SK-N-SH (cell line): Measurements from ENCODE around the gene CBLIF. TPM values are rescaled to one million over a fixed set of nuclear protein-coding genes. Genes with fewer than 3 reads are reported as not detected.

Experiments used
- CTCF ChIA-PET: fragments of 300-600, 350-600 bp; formaldehyde crosslinking; extraction: SDS; loops from one replicate; lab custom pipeline; 2021; lab: Yijun Ruan, JAX
- POLR2A ChIA-PET: fragments of 350-600 bp; sonication (Branson Sonifier 250); formaldehyde crosslinking; extraction: SDS; loops from one replicate; lab custom pipeline; 2020; ENCODE audit warnings: antibody characterized with exemption, inconsistent platforms; lab: Yijun Ruan, JAX
- DNase-seq: peaks from one replicate; pipeline ENCODE4 v3.0.0; 2012
- H2AFZ ChIP-seq: fragments of 200-600 bp; sonication (generic); 2 replicates; pipeline ENCODE4 v1.8.1; 2016; ENCODE audit warnings: antibody characterized with exemption, mild to moderate bottlenecking, low read depth
- H3F3A ChIP-seq: fragments of 200-600 bp; sonication (generic); replicated peaks from 2 replicates; pipeline ENCODE3; 2016; ENCODE audit warnings: antibody characterized with exemption, mild to moderate bottlenecking; ENCODE audit not compliant: insufficient read depth
- H3K27ac ChIP-seq, 2 experiments: fragments of 200-500 bp in 1 of 2; fragments of 200-600 bp in 1 of 2; sonication (Bioruptor generic) in 1 of 2; sonication (generic), shearing (Covaris generic) in 1 of 2; 2 replicates each; pipeline versions ENCODE4 v1.5.1 to v1.6.1; 2014 to 2016; ENCODE audit warnings: low read depth in 2 of 2, inconsistent platforms in 1 of 2, low read length in 1 of 2, mild to moderate bottlenecking in 1 of 2, mixed read lengths in 1 of 2
- H3K27me3 ChIP-seq: fragments of 200-600 bp; sonication (generic), shearing (Covaris generic); 2 replicates; pipeline ENCODE4 v1.6.1; 2016; ENCODE audit warnings: mixed run types; ENCODE audit not compliant: insufficient read depth
- H3K36me3 ChIP-seq, 2 experiments: fragments of 200-500 bp in 1 of 2; fragments of 200-600 bp in 1 of 2; sonication (Bioruptor generic) in 1 of 2; sonication (generic) in 1 of 2; replicated peaks in 1 of 2; 2 replicates each; pipeline versions ENCODE3 to v1.5.1; 2014 to 2016; ENCODE audit warnings: low read length in 1 of 2, mild to moderate bottlenecking in 1 of 2; ENCODE audit not compliant: insufficient read depth in 2 of 2, control insufficient read depth in 1 of 2
- H3K4me1 ChIP-seq, 2 experiments: fragments of 200-500 bp in 1 of 2; fragments of 200-600 bp in 1 of 2; sonication (Bioruptor generic) in 1 of 2; sonication (generic), shearing (Covaris generic) in 1 of 2; 2 replicates each; pipeline versions ENCODE4 v1.5.1 to v1.6.1; 2014 to 2016; ENCODE audit warnings: low read depth in 1 of 2, low read length in 1 of 2, mixed run types in 1 of 2; ENCODE audit not compliant: insufficient read depth in 2 of 2, control insufficient read depth in 1 of 2
- H3K4me2 ChIP-seq: fragments of 200-600 bp; sonication (generic), shearing (Covaris generic); 2 replicates; pipeline ENCODE4 v1.6.1; 2017; ENCODE audit warnings: mixed run types
- H3K4me3 ChIP-seq, 2 experiments: fragments of 200-500 bp in 1 of 2; fragments of 200-600 bp in 1 of 2; sonication (Bioruptor generic) in 1 of 2; sonication (generic), shearing (Covaris generic) in 1 of 2; 2 replicates each; pipeline versions ENCODE4 v1.5.1 to v1.8.1; 2014 to 2016; ENCODE audit warnings: low read depth in 2 of 2, inconsistent platforms in 1 of 2, low read length in 1 of 2, mild to moderate bottlenecking in 1 of 2, mixed read lengths in 1 of 2, moderate library complexity in 1 of 2
- H3K79me2 ChIP-seq: fragments of 200-600 bp; sonication (generic); 2 replicates; pipeline ENCODE4 v1.8.1; 2017; ENCODE audit warnings: mild to moderate bottlenecking; ENCODE audit not compliant: insufficient read depth
- H3K9ac ChIP-seq: fragments of 200-600 bp; sonication (generic); 2 replicates; pipeline ENCODE4 v1.6.1; 2017; ENCODE audit warnings: mixed run types
- H3K9me2 ChIP-seq: fragments of 200-600 bp; sonication (generic); 2 replicates; pipeline ENCODE4 v1.6.1; 2017; ENCODE audit warnings: mixed run types
- H3K9me3 ChIP-seq: fragments of 200-600 bp; sonication (generic); 2 replicates; pipeline ENCODE4 v1.6.1; 2017; ENCODE audit warnings: mixed run types, mild to moderate bottlenecking, moderate library complexity
- H4K20me1 ChIP-seq: fragments of 200-600 bp; sonication (generic); 2 replicates; pipeline ENCODE4 v1.6.1; 2017; ENCODE audit warnings: mild to moderate bottlenecking, mixed run types; ENCODE audit not compliant: insufficient read depth
- CHD2 ChIP-seq: fragments of 150-350 bp; IDR thresholded peaks from 2 replicates; pipeline ENCODE4 v1.6.1; 2018; ENCODE audit warnings: low read length; ENCODE audit not compliant: partially characterized antibody
- ELF1 ChIP-seq: IDR thresholded peaks from 2 replicates; pipeline ENCODE4 v1.4.0; 2012
- EZH2phosphoT487 ChIP-seq: fragments of 200-600 bp; sonication (generic); IDR thresholded peaks from 2 replicates; pipeline ENCODE4 v1.6.1; 2017; ENCODE audit warnings: low read depth, mixed run types, mild to moderate bottlenecking, antibody characterized with exemption, moderate library complexity, borderline replicate concordance
- FOXJ3 ChIP-seq: sonication (generic); formaldehyde crosslinking; IDR thresholded peaks from 2 replicates; pipeline ENCODE4 v1.5.1; 2020; ENCODE audit warnings: mild to moderate bottlenecking, missing genetic modification reagents
- JUND ChIP-seq: IDR thresholded peaks from 2 replicates; pipeline ENCODE4 v1.4.0; 2012
- NFIC ChIP-seq: IDR thresholded peaks from 2 replicates; pipeline ENCODE4 v1.4.0; 2012; ENCODE audit warnings: borderline replicate concordance
- POLR2AphosphoS5 ChIP-seq: IDR thresholded peaks from 2 replicates; pipeline ENCODE4 v1.6.1; 2012; ENCODE audit warnings: low read depth, low read length
- RCOR1 ChIP-seq: fragments of 150-350 bp; IDR thresholded peaks from 2 replicates; pipeline ENCODE4 v1.6.1; 2017; ENCODE audit warnings: antibody characterized with exemption, low read length
- RFX5 ChIP-seq: IDR thresholded peaks from 2 replicates; pipeline ENCODE4 v1.6.1; 2012; ENCODE audit warnings: mild to moderate bottlenecking, improper control_type of control experiment, low read length
- RXRA ChIP-seq: IDR thresholded peaks from 2 replicates; pipeline ENCODE4 v1.4.0; 2012; ENCODE audit warnings: low read depth, mild to moderate bottlenecking, borderline replicate concordance
- SIN3A ChIP-seq: IDR thresholded peaks from 2 replicates; pipeline ENCODE4 v1.6.1; 2012; ENCODE audit warnings: low read depth, mild to moderate bottlenecking, low read length, moderate library complexity, borderline replicate concordance
- SMC3 ChIP-seq: IDR thresholded peaks from 2 replicates; pipeline ENCODE4 v1.6.1; 2012; ENCODE audit warnings: low read depth, low read length, improper control_type of control experiment
- YY1 ChIP-seq: IDR thresholded peaks from 2 replicates; pipeline ENCODE4 v1.4.0; 2012; ENCODE audit warnings: low read depth, mild to moderate bottlenecking
- WGBS: methylation state at CpG from one replicate; pipeline ENCODE4 v1.1.6; 2017; ENCODE audit warnings: low lambda C conversion rate; 5-methylcytosine and 5-hydroxymethylcytosine counted together
- polyA plus RNA-seq, 3 experiments: library from polyadenylated mRNA; depleted of rRNA; stranded (reverse); fragments of >200 nt; gene quantifications; 2 replicates each; pipeline ENCODE4 v1.2.3, GENCODE V29; 2012
- TF ChIP-seq, protein P1 (sequence below): fragments of 200-600 bp; sonication (generic); IDR thresholded peaks from 2 replicates; pipeline ENCODE4 v1.6.1; 2017; ENCODE audit warnings: antibody characterized with exemption, mild to moderate bottlenecking, moderate library complexity
- TF ChIP-seq, protein P2 (sequence below): fragments of 150-350 bp; IDR thresholded peaks from 2 replicates; pipeline ENCODE4 v1.6.1; 2017; ENCODE audit warnings: antibody characterized with exemption, low read length, low read depth, borderline replicate concordance
- TF ChIP-seq, protein P3 (sequence below): IDR thresholded peaks from 2 replicates; pipeline ENCODE4 v1.4.0; 2012; ENCODE audit warnings: low read depth, borderline replicate concordance

CBLIF gene
- polyA plus RNA-seq, 1 of the 3 experiments (the other 2 are of a cell fraction): not detected

DNA sequence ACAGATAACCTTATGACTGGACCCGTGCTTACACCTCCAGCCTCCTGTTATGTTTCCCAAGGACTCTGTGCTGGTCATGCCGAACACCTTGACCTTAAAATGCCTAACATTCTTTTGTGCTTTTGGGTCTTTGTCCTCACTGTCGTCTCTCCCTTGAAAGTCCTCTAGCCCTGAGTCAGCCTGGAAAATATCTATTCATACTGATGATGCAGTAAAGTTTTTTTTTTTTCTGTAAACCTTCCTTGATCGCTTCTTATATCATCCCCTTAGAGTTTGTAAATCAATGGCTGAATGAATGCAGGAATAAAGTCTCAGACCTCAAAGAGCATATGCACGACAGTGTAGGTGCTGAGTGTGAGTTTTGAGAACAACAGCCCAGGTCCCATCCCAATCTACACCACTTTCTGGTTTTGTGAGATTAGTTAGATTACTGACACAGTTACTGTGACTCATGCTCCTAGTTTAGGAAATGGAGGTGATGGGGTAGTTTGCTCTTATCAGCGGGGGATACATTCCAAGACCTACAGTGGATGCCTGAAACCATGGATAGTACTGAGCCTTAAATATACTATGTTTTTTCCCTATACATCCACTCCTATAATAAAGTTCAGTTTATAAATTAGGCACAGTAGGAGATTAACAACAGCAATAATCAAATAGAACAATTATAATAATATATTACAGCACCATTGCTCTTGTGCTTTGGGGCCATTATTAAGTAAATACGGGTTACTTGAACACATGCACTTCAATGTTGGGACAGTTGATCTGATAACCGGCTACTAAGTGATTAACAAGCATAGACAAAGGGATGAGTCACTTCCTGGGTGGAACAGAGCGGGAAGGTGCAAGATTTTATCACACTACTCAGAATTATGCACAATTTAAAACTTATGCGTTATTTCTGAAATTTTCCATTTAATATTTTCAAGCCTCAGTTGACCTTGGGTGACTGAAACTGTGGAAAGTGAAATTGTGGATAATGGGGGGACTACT is 12.4 kb upstream of the CBLIF start:
- Histone ChIP-seq H3K4me2 (no peak overlapping the region), H3K4me3 (no peak overlapping the region), H3K4me1 (peaks cover 0 to 11% of the 10 kb centered on the region in 2 experiments; a peak in 1 of 4 replicates), H2AFZ (peak overlapping the region; percentile 68; the same call in 1 of the 2 replicates), H3K9me2 (no peaks in the 10 kb centered on the region), H4K20me1 (no peaks in the 10 kb centered on the region), H3F3A (no peaks in the 10 kb centered on the region), H3K9ac (no peak overlapping the region), H3K9me3 (no peaks in the 10 kb centered on the region), H3K27me3 (peaks cover 8% of the 10 kb centered on the region; the same call in 1 of the 2 replicates), H3K36me3 (no peaks in the 10 kb centered on the region), H3K27ac (no peak overlapping the region), H3K79me2 (no peaks in the 10 kb centered on the region)
- WGBS: 16% methylated on average over 10 of the region's 10 CpGs
- ChIA-PET CTCF (no interaction called here), POLR2A (no interaction called here)
- DNase-seq: no peak
- TF ChIP-seq, protein P1, sequence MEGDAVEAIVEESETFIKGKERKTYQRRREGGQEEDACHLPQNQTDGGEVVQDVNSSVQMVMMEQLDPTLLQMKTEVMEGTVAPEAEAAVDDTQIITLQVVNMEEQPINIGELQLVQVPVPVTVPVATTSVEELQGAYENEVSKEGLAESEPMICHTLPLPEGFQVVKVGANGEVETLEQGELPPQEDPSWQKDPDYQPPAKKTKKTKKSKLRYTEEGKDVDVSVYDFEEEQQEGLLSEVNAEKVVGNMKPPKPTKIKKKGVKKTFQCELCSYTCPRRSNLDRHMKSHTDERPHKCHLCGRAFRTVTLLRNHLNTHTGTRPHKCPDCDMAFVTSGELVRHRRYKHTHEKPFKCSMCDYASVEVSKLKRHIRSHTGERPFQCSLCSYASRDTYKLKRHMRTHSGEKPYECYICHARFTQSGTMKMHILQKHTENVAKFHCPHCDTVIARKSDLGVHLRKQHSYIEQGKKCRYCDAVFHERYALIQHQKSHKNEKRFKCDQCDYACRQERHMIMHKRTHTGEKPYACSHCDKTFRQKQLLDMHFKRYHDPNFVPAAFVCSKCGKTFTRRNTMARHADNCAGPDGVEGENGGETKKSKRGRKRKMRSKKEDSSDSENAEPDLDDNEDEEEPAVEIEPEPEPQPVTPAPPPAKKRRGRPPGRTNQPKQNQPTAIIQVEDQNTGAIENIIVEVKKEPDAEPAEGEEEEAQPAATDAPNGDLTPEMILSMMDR: no peak
- TF ChIP-seq YY1: no peak
- TF ChIP-seq SIN3A: no peak
- no peak for TF ChIP-seq RCOR1
- no peak for TF ChIP-seq EZH2phosphoT487
- no peak for TF ChIP-seq POLR2AphosphoS5
- TF ChIP-seq ELF1: no peak
- TF ChIP-seq SMC3: no peak
- TF ChIP-seq RFX5: no peak
- no peak for TF ChIP-seq NFIC
- TF ChIP-seq, protein P2, sequence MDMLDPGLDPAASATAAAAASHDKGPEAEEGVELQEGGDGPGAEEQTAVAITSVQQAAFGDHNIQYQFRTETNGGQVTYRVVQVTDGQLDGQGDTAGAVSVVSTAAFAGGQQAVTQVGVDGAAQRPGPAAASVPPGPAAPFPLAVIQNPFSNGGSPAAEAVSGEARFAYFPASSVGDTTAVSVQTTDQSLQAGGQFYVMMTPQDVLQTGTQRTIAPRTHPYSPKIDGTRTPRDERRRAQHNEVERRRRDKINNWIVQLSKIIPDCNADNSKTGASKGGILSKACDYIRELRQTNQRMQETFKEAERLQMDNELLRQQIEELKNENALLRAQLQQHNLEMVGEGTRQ: no peak
- TF ChIP-seq FOXJ3 (CRISPR knock-in tag): no peak
- TF ChIP-seq, protein P3, sequence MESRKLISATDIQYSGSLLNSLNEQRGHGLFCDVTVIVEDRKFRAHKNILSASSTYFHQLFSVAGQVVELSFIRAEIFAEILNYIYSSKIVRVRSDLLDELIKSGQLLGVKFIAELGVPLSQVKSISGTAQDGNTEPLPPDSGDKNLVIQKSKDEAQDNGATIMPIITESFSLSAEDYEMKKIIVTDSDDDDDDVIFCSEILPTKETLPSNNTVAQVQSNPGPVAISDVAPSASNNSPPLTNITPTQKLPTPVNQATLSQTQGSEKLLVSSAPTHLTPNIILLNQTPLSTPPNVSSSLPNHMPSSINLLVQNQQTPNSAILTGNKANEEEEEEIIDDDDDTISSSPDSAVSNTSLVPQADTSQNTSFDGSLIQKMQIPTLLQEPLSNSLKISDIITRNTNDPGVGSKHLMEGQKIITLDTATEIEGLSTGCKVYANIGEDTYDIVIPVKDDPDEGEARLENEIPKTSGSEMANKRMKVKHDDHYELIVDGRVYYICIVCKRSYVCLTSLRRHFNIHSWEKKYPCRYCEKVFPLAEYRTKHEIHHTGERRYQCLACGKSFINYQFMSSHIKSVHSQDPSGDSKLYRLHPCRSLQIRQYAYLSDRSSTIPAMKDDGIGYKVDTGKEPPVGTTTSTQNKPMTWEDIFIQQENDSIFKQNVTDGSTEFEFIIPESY: no peak
- TF ChIP-seq JUND: no peak
- no peak for TF ChIP-seq CHD2
- no peak for TF ChIP-seq RXRA
